GM21619 (cell line): Measurements from ENCODE around the gene F2.
A peak's percentile ranks its signal among the peaks of the same experiment; 100 is the strongest.
"Not testable (repeated sequence)": the region's sequence is repeated elsewhere in the genome, so short reads cannot be mapped to it uniquely, and the experiment has no call there.

Experiments
- ATAC-seq: cut with Tn5 transposase; IDR thresholded peaks from one replicate; pipeline ENCODE4 v1.9.1; 2021; ENCODE audit not compliant: unreplicated experiment

F2 gene

GRCh38 chr11:46684367-46684766 is 34.6 kb upstream of the F2 start:
- ATAC-seq: no peak

GRCh38 chr11:46686886-46687795 is 31.9 kb upstream of the F2 start:
- ATAC-seq: no peak

- no peak for ATAC-seq
These were observed 28.3 kb upstream of the F2 start for GRCh38 chr11:46690702-46691101.

- ATAC-seq: no peak
These were observed 26.6 kb upstream of the F2 start for GRCh38 chr11:46692450-46692849.

- ATAC-seq: no peak
These were observed 25.4 kb upstream of the F2 start for GRCh38 chr11:46693597-46694012.

GRCh38 chr11:46694072-46694471 is 24.9 kb upstream of the F2 start:
- no peak for ATAC-seq

- no peak for ATAC-seq
These were observed 24.4 kb upstream of the F2 start for GRCh38 chr11:46694607-46695006.

GRCh38 chr11:46695345-46696211 is 23.4 kb upstream of the F2 start:
- ATAC-seq: no peak

- ATAC-seq: no peak
These were observed 22.8 kb upstream of the F2 start for GRCh38 chr11:46696212-46696558.

GRCh38 chr11:46697303-46697702 is 21.7 kb upstream of the F2 start:
- no peak for ATAC-seq

GRCh38 chr11:46697723-46698122 is 21.3 kb upstream of the F2 start:
- no peak for ATAC-seq

GRCh38 chr11:46698597-46698996 is 20.4 kb upstream of the F2 start:
- no peak for ATAC-seq

- ATAC-seq: peak; percentile 82
These were observed 18.6 kb upstream of the F2 start, which contains the start of the genes ARHGAP1 and ZNF408 for GRCh38 chr11:46700241-46701077. Gene ARHGAP1 (minus strand): TSS chr11:46700619. CDS start chr11:46696107, 4,512 bp downstream. Gene ZNF408 (plus strand): TSS chr11:46701031. CDS start chr11:46701048, 17 bp downstream.

GRCh38 chr11:46701078-46701654 is 17.8 kb upstream of the F2 start:
- peak; percentile 5 for ATAC-seq

GRCh38 chr11:46705070-46705688 is 13.8 kb upstream of the F2 start:
- no peak for ATAC-seq

GRCh38 chr11:46706886-46707285 is 12.1 kb upstream of the F2 start:
- ATAC-seq: no peak

- ATAC-seq: not testable (repeated sequence)
These were observed 9.7 kb upstream of the F2 start for GRCh38 chr11:46709351-46709750.

GRCh38 chr11:46710821-46711269 is 8.2 kb upstream of the F2 start:
- ATAC-seq: no peak

- no peak for ATAC-seq
These were observed 7.7 kb upstream of the F2 start for GRCh38 chr11:46711303-46711702.
